MCF 10A (cell line): Measurements from ENCODE around the gene BUD23. TPM values are rescaled to one million over a fixed set of nuclear protein-coding genes. Genes with fewer than 3 reads are reported as not detected.

Source experiments
- BruUV-seq: library from RNA; stranded (reverse); fragments of 400-500 nt; replicated peaks from 2 replicates; lab custom pipeline; 2021; lab: Mats Ljungman, UMichigan
- CTCF ChIA-PET: fragments of 300-600 bp; sonication (Branson Sonifier 250); formaldehyde crosslinking; extraction: SDS; loops from one replicate; lab custom pipeline; 2021; ENCODE audit warnings: antibody characterized with exemption, inconsistent platforms; lab: Yijun Ruan, JAX
- POLR2A ChIA-PET: fragments of 300-600, 350-650 bp; sonication (Branson Sonifier 250); formaldehyde crosslinking; extraction: SDS; loops from one replicate; lab custom pipeline; 2020; ENCODE audit warnings: antibody characterized with exemption, inconsistent platforms; lab: Yijun Ruan, JAX
- DNase-seq: peaks from one replicate; pipeline ENCODE4 v3.0.0-alpha.2; 2018; ENCODE audit not compliant: unreplicated experiment
- H3K27ac Mint-ChIP-seq: one replicate; pipeline ENCODE4 v1.8.0; 2022; ENCODE audit warnings: mild to moderate bottlenecking, low read depth, mixed read lengths; ENCODE audit not compliant: unreplicated experiment
- H3K27me3 Mint-ChIP-seq: one replicate; pipeline ENCODE4 v1.8.0; 2022; ENCODE audit warnings: mixed read lengths; ENCODE audit not compliant: insufficient read depth, unreplicated experiment
- H3K36me3 Mint-ChIP-seq: one replicate; pipeline ENCODE4 v1.8.0; 2022; ENCODE audit warnings: mild to moderate bottlenecking, moderate library complexity, mixed read lengths; ENCODE audit not compliant: insufficient read depth, unreplicated experiment
- H3K4me1 Mint-ChIP-seq: one replicate; pipeline ENCODE4 v1.8.0; 2022; ENCODE audit warnings: mixed read lengths; ENCODE audit not compliant: insufficient read depth, unreplicated experiment
- H3K4me3 Mint-ChIP-seq: one replicate; pipeline ENCODE4 v1.8.0; 2022; ENCODE audit warnings: mild to moderate bottlenecking, moderate library complexity, mixed read lengths; ENCODE audit not compliant: unreplicated experiment
- H3K9me3 Mint-ChIP-seq: one replicate; pipeline ENCODE4 v1.8.0; 2022; ENCODE audit warnings: mixed read lengths; ENCODE audit not compliant: unreplicated experiment
- CTCF ChIP-seq: fragments of 200-600 bp; IDR thresholded peaks from one replicate; pipeline ENCODE4 v1.8.0; 2022; ENCODE audit warnings: antibody characterized with exemption, mild to moderate bottlenecking; ENCODE audit not compliant: unreplicated experiment
- intact Hi-C: fragments of 100-400 bp; cut with micrococcal nuclease; formaldehyde crosslinking; loops from 2 replicates; pipeline ENCODE4 v1.14.1; 2022
- total RNA-seq: library from RNA; stranded (reverse); gene quantifications from 2 replicates; pipeline ENCODE4 v1.2.3, GENCODE V29; 2022

The BUD23 gene
- total RNA-seq, 1 experiment from 2014 or later: 81.9 TPM

- H3K27ac Mint-ChIP-seq: no peak overlapping the region
- no peak for TF ChIP-seq CTCF
- BruUV-seq: no TSS peak
- ChIA-PET CTCF (interaction anchor here (0.9 to 1.6 kb wide), 4 partner anchors 10 to 44 kb away, joined by 3 to 9 read pairs (median 4); no protein-coding TSS in a partner anchor), POLR2A (no interaction called here)
- H3K4me3 Mint-ChIP-seq: no peak overlapping the region
- DNase-seq: no peak
- intact Hi-C loops: no loop called here
- no peaks in the 10 kb centered on the region for H3K27me3 Mint-ChIP-seq
- H3K4me1 Mint-ChIP-seq: no peaks in the 10 kb centered on the region
- H3K36me3 Mint-ChIP-seq: peaks cover 85% of the 10 kb centered on the region
- no peaks in the 10 kb centered on the region for H3K9me3 Mint-ChIP-seq
These were observed 7.2 kb downstream of the BUD23 start for GRCh38 chr7:73690646-73691045.

GRCh38 chr7:73696372-73696771 lies 13.0 kb downstream of the BUD23 start:
- H3K4me1 Mint-ChIP-seq: no peaks in the 10 kb centered on the region
- H3K27ac Mint-ChIP-seq: no peak overlapping the region
- TF ChIP-seq CTCF: no peak
- intact Hi-C loops: no loop called here
- BruUV-seq: no TSS peak
- peaks cover 87% of the 10 kb centered on the region for H3K36me3 Mint-ChIP-seq
- POLR2A ChIA-PET: no interaction called here
- CTCF ChIA-PET: interaction anchor here (0.6 to 1.2 kb wide), 3 partner anchors 10 to 116 kb away, joined by 3 to 5 read pairs (median 4); partner anchors contain the start of gene VPS37D
- no peak for DNase-seq
- H3K27me3 Mint-ChIP-seq: no peaks in the 10 kb centered on the region
- H3K4me3 Mint-ChIP-seq: no peak overlapping the region
- no peaks in the 10 kb centered on the region for H3K9me3 Mint-ChIP-seq

- intact Hi-C loops: no loop called here
- BruUV-seq: no TSS peak
- Mint-ChIP-seq H3K27ac (no peak overlapping the region), H3K4me3 (no peak overlapping the region), H3K36me3 (peaks cover 74% of the 10 kb centered on the region), H3K9me3 (no peaks in the 10 kb centered on the region), H3K4me1 (no peaks in the 10 kb centered on the region), H3K27me3 (no peaks in the 10 kb centered on the region)
- CTCF ChIA-PET: interaction anchor here (0.7 to 1.3 kb wide), 3 partner anchors 11 to 91 kb away, joined by 3 to 7 read pairs (median 3); no protein-coding TSS in a partner anchor
- POLR2A ChIA-PET: interaction anchor here (0.7 kb wide), 1 partner anchor 1951 kb away, joined by 3 read pairs; no protein-coding TSS in a partner anchor
- DNase-seq: no peak
- no peak for TF ChIP-seq CTCF
These were observed 15.0 kb downstream of the BUD23 start for GRCh38 chr7:73698410-73698809.

GRCh38 chr7:73699370-73700068 lies 16.1 kb downstream of the BUD23 start:
- no peak for TF ChIP-seq CTCF
- Mint-ChIP-seq H3K27ac (no peak overlapping the region), H3K27me3 (no peaks in the 10 kb centered on the region), H3K9me3 (no peaks in the 10 kb centered on the region), H3K4me1 (no peaks in the 10 kb centered on the region), H3K4me3 (no peak overlapping the region), H3K36me3 (peaks cover 66% of the 10 kb centered on the region)
- intact Hi-C loops: no loop called here
- ChIA-PET POLR2A (interaction anchor here (0.7 to 1.4 kb wide), 3 partner anchors 14 to 1950 kb away, joined by 3 read pairs; partner anchors contain the start of genes BUD23 and DNAJC30), CTCF (interaction anchor here (1.6 to 1.7 kb wide), 2 partner anchors 8 to 15 kb away, joined by 6 to 9 read pairs; no protein-coding TSS in a partner anchor)
- no TSS peak for BruUV-seq
- no peak for DNase-seq
